DND-41 (cell line): ENCODE results near the gene HDAC4.

Experiments used
- ATAC-seq: fragments of 200-7000 bp; cut with Tn5 transposase; 3 replicates; pipeline ENCODE4 v1.9.1; 2021; ENCODE audit warnings: low read depth; ENCODE audit not compliant: insufficient read depth
- DNase-seq: peaks from one replicate; pipeline ENCODE4 v3.0.0-alpha.2; 2020
- H2AFZ ChIP-seq: 2 replicates; pipeline ENCODE4 v1.6.0; 2012; ENCODE audit warnings: low read depth, low read length
- H3K27ac ChIP-seq: 2 replicates; pipeline ENCODE4 v1.5.1; 2012; ENCODE audit warnings: low read length, inconsistent platforms
- H3K27me3 ChIP-seq: fragments of 200-600 bp; sonication (generic); 2 replicates; pipeline ENCODE4 v1.6.0; 2012; ENCODE audit warnings: low read length, mild to moderate bottlenecking, inconsistent platforms; ENCODE audit not compliant: insufficient read depth, poor library complexity
- H3K36me3 ChIP-seq: 2 replicates; pipeline ENCODE4 v1.5.1; 2012; ENCODE audit warnings: low read length, inconsistent platforms; ENCODE audit not compliant: insufficient read depth
- H3K4me1 ChIP-seq: 2 replicates; pipeline ENCODE4 v1.5.1; 2012; ENCODE audit warnings: mild to moderate bottlenecking, low read length; ENCODE audit not compliant: insufficient read depth
- H3K4me2 ChIP-seq: 2 replicates; pipeline ENCODE4 v1.6.0; 2012; ENCODE audit warnings: mild to moderate bottlenecking, moderate library complexity, low read length, inconsistent platforms; ENCODE audit not compliant: insufficient read depth
- H3K4me3 ChIP-seq, 2 experiments: fragments of 200-600 bp in 1 of 2; shearing (Covaris generic) in 1 of 2; 2 replicates each; pipeline ENCODE4 v1.5.1; 2012 to 2016; ENCODE audit warnings: inconsistent platforms in 2 of 2, low read length in 2 of 2, mild to moderate bottlenecking in 2 of 2, low read depth in 1 of 2, moderate library complexity in 1 of 2
- H3K79me2 ChIP-seq: 2 replicates; pipeline ENCODE4 v1.6.0; 2012; ENCODE audit warnings: low read length, inconsistent platforms; ENCODE audit not compliant: insufficient read depth
- H3K9ac ChIP-seq: 2 replicates; pipeline ENCODE4 v1.6.0; 2012; ENCODE audit warnings: low read depth, mild to moderate bottlenecking, inconsistent platforms, low read length, moderate library complexity
- H3K9me3 ChIP-seq: 2 replicates; pipeline ENCODE4 v1.5.1; 2012; ENCODE audit warnings: low read length, moderate library complexity, mild to moderate bottlenecking, inconsistent platforms; ENCODE audit not compliant: insufficient read depth, severe bottlenecking
- H4K20me1 ChIP-seq: 2 replicates; pipeline ENCODE4 v1.6.0; 2012; ENCODE audit warnings: low read length; ENCODE audit not compliant: insufficient read depth
- CTCF ChIP-seq: IDR thresholded peaks from 2 replicates; pipeline ENCODE4 v1.5.1; 2012; ENCODE audit warnings: borderline replicate concordance, low read length, moderate library complexity, mild to moderate bottlenecking; ENCODE audit not compliant: poor library complexity, severe bottlenecking; ENCODE audit errors: extremely low read depth
- EZH2 ChIP-seq: IDR thresholded peaks from 3 replicates; pipeline ENCODE4 v1.6.1; 2012; ENCODE audit warnings: borderline replicate concordance, low read depth, mild to moderate bottlenecking, moderate library complexity, low read length, inconsistent platforms; ENCODE audit not compliant: severe bottlenecking

HDAC4 gene

DNA sequence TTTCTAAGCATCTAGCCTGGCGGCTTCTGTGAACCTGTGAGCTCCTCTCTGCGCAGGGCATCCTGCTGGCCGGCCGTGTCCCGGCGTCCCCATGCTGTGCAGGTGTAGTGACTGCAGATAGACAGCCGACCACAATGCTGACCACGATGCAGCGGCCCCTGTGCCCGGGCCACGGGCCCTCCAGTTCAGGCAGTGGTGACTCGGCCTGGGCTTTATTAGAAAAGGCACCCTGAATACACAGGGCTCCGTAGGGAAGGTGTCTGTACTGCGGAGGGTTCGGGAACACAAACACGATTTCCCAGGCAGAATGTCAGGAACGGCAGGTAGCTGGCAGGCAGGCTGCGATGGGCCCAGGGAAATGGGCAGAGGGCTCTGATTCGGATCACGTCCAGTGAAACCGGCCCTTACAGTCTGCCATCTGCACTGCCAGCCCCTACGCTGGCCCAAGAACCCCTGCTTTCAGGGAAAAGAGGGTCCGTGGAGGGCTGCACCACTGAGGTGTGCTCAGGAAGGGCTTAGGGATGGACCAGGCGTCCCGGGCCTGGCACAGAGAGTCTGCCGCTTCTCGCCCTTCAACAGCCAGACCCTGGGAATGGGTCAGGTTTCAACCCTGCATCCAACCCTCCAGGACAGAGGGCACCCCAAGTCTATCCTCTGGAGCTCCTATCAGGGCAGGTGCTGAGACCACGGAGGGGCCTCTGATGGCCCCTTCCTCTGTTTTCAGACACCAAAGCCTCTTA, 196.5 kb downstream of the HDAC4 start:
- no peaks in the 10 kb centered on the region for H3K4me1 ChIP-seq
- peaks cover 100% of the 10 kb centered on the region for H3K79me2 ChIP-seq
- no peak overlapping the region for H3K27ac ChIP-seq
- no peak overlapping the region for H3K9ac ChIP-seq
- H3K9me3 ChIP-seq, result no peaks in the 10 kb centered on the region
- no peak overlapping the region for H3K4me3 ChIP-seq
- no peak overlapping the region for H2AFZ ChIP-seq
- TF ChIP-seq EZH2, result no peak
- no peak for TF ChIP-seq CTCF
- DNase-seq (no peak), ATAC-seq (0 out of 3 replicates have a peak, but pooled peaks have one; percentile 10)
- no peaks in the 10 kb centered on the region for H3K27me3 ChIP-seq
- H3K36me3 ChIP-seq, result peaks cover 74% of the 10 kb centered on the region
- peaks cover 97% of the 10 kb centered on the region for H4K20me1 ChIP-seq
- H3K4me2 ChIP-seq, result no peak overlapping the region

GRCh38 chr2:239203443-239204135, 197.2 kb downstream of the HDAC4 start:
- H3K27ac ChIP-seq, result no peak overlapping the region
- DNase-seq (no peak), ATAC-seq (no peak)
- no peak overlapping the region for H3K4me3 ChIP-seq
- peaks cover 81% of the 10 kb centered on the region for H3K36me3 ChIP-seq
- H2AFZ ChIP-seq, result no peak overlapping the region
- no peak overlapping the region for H3K4me2 ChIP-seq
- H3K79me2 ChIP-seq, result peaks cover 100% of the 10 kb centered on the region
- H3K27me3 ChIP-seq, result no peaks in the 10 kb centered on the region
- no peaks in the 10 kb centered on the region for H3K9me3 ChIP-seq
- no peaks in the 10 kb centered on the region for H3K4me1 ChIP-seq
- no peak overlapping the region for H3K9ac ChIP-seq
- no peak for TF ChIP-seq EZH2
- no peak for TF ChIP-seq CTCF
- H4K20me1 ChIP-seq, result peaks cover 97% of the 10 kb centered on the region

DNA sequence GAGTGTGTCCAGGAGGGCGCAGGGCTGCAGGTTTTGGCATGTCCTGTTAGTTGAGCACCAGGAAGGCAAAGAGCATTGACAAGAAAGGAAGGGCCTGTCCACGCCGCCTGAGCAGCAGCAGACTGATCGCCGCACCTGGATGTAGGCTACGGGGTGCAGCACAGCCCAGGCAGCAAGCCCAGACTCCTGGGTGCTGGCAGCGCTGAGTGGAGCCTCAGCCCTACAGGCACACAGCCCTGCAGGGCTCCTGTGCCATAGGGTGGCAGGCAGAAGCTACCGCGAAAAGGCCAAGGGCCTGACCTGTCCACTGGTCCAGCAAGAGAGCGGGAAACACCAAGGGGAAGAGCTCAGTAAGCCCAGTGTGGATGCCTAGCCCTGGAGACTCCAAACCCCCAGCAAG, 198.0 kb downstream of the HDAC4 start:
- Histone ChIP-seq H3K27ac (no peak overlapping the region), H3K27me3 (no peaks in the 10 kb centered on the region), H3K36me3 (peaks cover 87% of the 10 kb centered on the region), H3K9me3 (no peaks in the 10 kb centered on the region), H3K4me1 (no peaks in the 10 kb centered on the region), H3K4me2 (no peak overlapping the region), H3K4me3 (no peak overlapping the region), H3K79me2 (peaks cover 100% of the 10 kb centered on the region), H3K9ac (no peak overlapping the region), H2AFZ (no peak overlapping the region), H4K20me1 (peaks cover 99% of the 10 kb centered on the region)
- no peak for TF ChIP-seq EZH2
- TF ChIP-seq CTCF, result no peak
- no peak for DNase-seq
- ATAC-seq, result no peak
